ENCODE data around the gene FRMD4A.
"Not testable (repeated sequence)": the region's sequence is repeated elsewhere in the genome, so short reads cannot be mapped to it uniquely, and the experiment has no call there.

Gene FRMD4A

GRCh38 chr10:14093730-14094484, 236.8 kb downstream of the FRMD4A start:
- no peak for DNase-seq
- no peaks in the 10 kb centered on the region for H3K9me3 Mint-ChIP-seq
- no peaks in the 10 kb centered on the region for H3K4me1 Mint-ChIP-seq (ENCODE audit: low read depth)
- H3K27me3 Mint-ChIP-seq: no peaks in the 10 kb centered on the region
- no peaks in the 10 kb centered on the region for H3K36me3 Mint-ChIP-seq (ENCODE audit: low read depth)
- H3K27ac Mint-ChIP-seq: no peak overlapping the region
- H3K4me3 Mint-ChIP-seq: no peak overlapping the region

GRCh38 chr10:14092799-14093198, 237.9 kb downstream of the FRMD4A start:
- DNase-seq: no peak
- no peaks in the 10 kb centered on the region for H3K9me3 Mint-ChIP-seq
- H3K27ac Mint-ChIP-seq: no peak overlapping the region
- H3K4me3 Mint-ChIP-seq: no peak overlapping the region
- no peaks in the 10 kb centered on the region for H3K4me1 Mint-ChIP-seq (ENCODE audit: low read depth)
- H3K27me3 Mint-ChIP-seq: no peaks in the 10 kb centered on the region
- no peaks in the 10 kb centered on the region for H3K36me3 Mint-ChIP-seq (ENCODE audit: low read depth)

DNA sequence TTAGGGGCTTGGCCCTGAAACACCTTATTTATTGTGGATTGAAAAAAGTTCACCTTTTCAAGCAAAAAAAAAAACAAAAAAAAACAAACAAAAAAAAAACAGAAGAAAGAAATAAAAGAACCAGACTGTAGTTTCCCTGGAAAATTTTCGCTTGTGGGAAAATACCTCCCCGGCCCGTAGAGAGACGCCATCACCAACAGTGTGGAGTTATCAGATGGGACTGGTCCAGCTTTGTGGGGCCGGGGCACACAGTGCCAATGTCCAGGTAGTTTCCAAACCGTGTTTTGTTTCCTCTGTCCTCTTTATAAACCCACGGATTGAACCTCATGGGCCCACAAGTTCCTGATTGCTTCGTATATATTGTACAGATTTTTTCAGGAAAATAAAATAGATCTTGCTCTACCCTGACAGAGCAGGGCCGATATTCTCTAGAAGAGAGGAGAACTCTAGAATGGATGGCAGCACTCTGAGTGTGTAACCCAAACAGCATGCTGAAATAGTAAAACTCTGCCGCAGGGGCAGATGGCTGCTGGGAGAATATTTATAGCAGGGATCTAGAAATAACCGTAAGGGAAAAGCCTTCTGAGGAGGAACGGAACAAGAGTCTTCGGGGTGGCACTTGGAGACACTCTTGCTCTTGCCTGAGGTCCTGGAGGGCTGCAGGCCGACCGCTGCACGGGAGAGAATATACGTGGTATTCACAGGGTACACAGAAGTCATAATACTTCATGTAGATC, 241.0 kb downstream of the FRMD4A start:
- no peaks in the 10 kb centered on the region for H3K36me3 Mint-ChIP-seq (ENCODE audit: low read depth)
- peaks cover 4% of the 10 kb centered on the region for H3K27me3 Mint-ChIP-seq
- no peak overlapping the region for H3K4me3 Mint-ChIP-seq
- no peak for DNase-seq
- no peaks in the 10 kb centered on the region for H3K9me3 Mint-ChIP-seq
- no peaks in the 10 kb centered on the region for H3K4me1 Mint-ChIP-seq (ENCODE audit: low read depth)
- H3K27ac Mint-ChIP-seq: no peak overlapping the region

GRCh38 chr10:14087566-14087965, 243.2 kb downstream of the FRMD4A start:
- DNase-seq: no peak
- Mint-ChIP-seq H3K36me3 (ENCODE audit: low read depth) (no peaks in the 10 kb centered on the region), H3K4me1 (ENCODE audit: low read depth) (no peaks in the 10 kb centered on the region), H3K27me3 (peaks cover 6% of the 10 kb centered on the region), H3K9me3 (no peaks in the 10 kb centered on the region), H3K4me3 (no peak overlapping the region), H3K27ac (no peak overlapping the region)

DNA sequence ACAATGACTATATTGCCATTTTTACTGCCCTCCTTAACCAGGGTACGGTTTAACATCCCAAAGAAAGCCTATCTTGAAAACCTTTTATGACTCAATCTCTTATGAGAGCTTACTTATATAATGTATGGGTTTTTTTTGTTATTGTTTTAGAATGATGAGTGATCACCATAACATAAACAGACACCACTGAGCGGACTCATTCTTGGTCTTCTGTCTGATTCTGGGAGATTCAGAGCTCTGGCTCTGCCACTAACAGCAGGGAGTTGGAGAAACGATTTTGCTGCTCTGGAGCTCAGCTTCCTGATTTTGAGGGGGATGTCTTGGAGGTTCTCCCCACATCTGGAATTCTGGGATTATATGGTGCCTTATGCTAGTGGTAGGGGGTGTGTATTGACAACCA, 244.1 kb downstream of the FRMD4A start:
- Mint-ChIP-seq H3K27ac (no peak overlapping the region), H3K36me3 (ENCODE audit: low read depth) (no peaks in the 10 kb centered on the region), H3K4me3 (no peak overlapping the region), H3K4me1 (ENCODE audit: low read depth) (no peaks in the 10 kb centered on the region), H3K27me3 (peaks cover 6% of the 10 kb centered on the region), H3K9me3 (no peaks in the 10 kb centered on the region)
- DNase-seq: no peak

DNA sequence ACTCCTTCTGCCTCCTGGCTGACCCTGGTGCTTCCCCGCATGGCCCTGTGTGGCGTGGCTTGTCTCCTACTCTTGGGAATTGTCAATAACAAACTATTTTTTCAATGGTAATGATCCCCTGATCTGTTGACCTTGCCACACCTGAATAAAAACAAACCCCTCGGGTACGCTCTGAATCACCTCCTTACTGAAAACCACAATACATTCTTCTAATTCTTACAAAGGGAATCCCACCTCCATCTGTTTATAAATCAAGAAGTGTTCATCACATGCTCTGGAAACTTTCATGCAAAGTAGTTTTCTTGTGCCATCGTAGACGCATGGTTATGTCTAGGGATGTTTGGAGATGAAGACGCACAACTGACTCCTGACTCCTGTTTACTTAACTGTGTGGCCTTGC, 245.8 kb downstream of the FRMD4A start:
- H3K27me3 Mint-ChIP-seq: peaks cover 6% of the 10 kb centered on the region
- H3K4me1 Mint-ChIP-seq (ENCODE audit: low read depth): no peaks in the 10 kb centered on the region
- no peak overlapping the region for H3K4me3 Mint-ChIP-seq
- no peak overlapping the region for H3K27ac Mint-ChIP-seq
- no peak for DNase-seq
- no peaks in the 10 kb centered on the region for H3K9me3 Mint-ChIP-seq
- no peaks in the 10 kb centered on the region for H3K36me3 Mint-ChIP-seq (ENCODE audit: low read depth)

DNA sequence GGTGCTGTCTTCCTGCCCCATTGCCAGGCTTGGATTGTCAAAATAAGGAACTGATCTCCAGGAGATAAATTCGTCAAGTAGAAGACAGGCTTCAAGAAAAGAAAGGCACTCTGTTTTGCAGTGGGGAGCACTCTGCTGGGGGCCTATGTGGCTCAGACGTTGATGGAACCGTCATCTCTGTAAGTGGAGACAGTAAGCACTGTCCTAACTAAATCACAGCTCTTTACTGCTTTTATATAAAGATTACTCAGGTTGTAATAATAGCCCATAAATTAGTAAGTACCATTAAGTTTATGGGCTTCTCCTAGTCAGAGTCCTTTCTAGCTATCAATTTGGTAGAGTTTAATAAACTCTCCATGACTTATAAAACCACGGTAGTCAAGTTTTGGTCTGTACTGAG, 249.9 kb downstream of the FRMD4A start:
- H3K4me1 Mint-ChIP-seq (ENCODE audit: low read depth): no peaks in the 10 kb centered on the region
- no peak overlapping the region for H3K4me3 Mint-ChIP-seq
- H3K27me3 Mint-ChIP-seq: peaks cover 2% of the 10 kb centered on the region
- no peaks in the 10 kb centered on the region for H3K36me3 Mint-ChIP-seq (ENCODE audit: low read depth)
- H3K9me3 Mint-ChIP-seq: no peaks in the 10 kb centered on the region
- DNase-seq: no peak
- H3K27ac Mint-ChIP-seq: no peak overlapping the region

- no peak overlapping the region for H3K4me3 Mint-ChIP-seq
- no peaks in the 10 kb centered on the region for H3K4me1 Mint-ChIP-seq (ENCODE audit: low read depth)
- H3K27me3 Mint-ChIP-seq: peaks cover 10% of the 10 kb centered on the region
- H3K9me3 Mint-ChIP-seq: no peaks in the 10 kb centered on the region
- no peak overlapping the region for H3K27ac Mint-ChIP-seq
- no peak for DNase-seq
- no peaks in the 10 kb centered on the region for H3K36me3 Mint-ChIP-seq (ENCODE audit: low read depth)
Measured at GRCh38 chr10:14077430-14077829, 253.3 kb downstream of the FRMD4A start.

GRCh38 chr10:14074062-14074884, 256.5 kb downstream of the FRMD4A start:
- Mint-ChIP-seq H3K27ac (no peak overlapping the region), H3K4me1 (ENCODE audit: low read depth) (no peaks in the 10 kb centered on the region), H3K27me3 (peaks cover 19% of the 10 kb centered on the region), H3K36me3 (ENCODE audit: low read depth) (no peaks in the 10 kb centered on the region), H3K4me3 (no peak overlapping the region), H3K9me3 (no peaks in the 10 kb centered on the region)
- DNase-seq: no peak

DNA sequence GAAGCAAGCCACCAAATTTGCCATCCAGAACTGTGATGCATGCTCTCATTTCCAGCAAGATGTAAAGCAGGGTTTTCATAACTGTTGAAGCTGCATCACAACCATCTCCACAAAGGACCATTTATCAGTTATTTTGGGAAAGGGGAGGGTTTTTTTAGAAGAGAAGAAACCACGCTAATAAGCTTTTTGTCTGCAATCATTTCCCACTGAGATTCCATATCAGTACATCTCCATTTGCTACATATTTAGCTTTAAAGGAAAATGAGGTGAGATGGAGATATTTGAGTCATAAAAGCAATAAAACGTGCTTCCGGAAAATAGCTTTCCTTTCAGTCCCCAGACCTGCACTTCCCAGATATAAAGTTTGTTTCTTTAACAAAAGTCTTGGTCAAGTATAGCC, 258.2 kb downstream of the FRMD4A start:
- DNase-seq: no peak
- no peaks in the 10 kb centered on the region for H3K36me3 Mint-ChIP-seq (ENCODE audit: low read depth)
- H3K9me3 Mint-ChIP-seq: peaks cover 3% of the 10 kb centered on the region
- H3K27me3 Mint-ChIP-seq: peaks cover 26% of the 10 kb centered on the region
- no peaks in the 10 kb centered on the region for H3K4me1 Mint-ChIP-seq (ENCODE audit: low read depth)
- H3K27ac Mint-ChIP-seq: no peak overlapping the region
- no peak overlapping the region for H3K4me3 Mint-ChIP-seq

GRCh38 chr10:14071956-14072355, 258.8 kb downstream of the FRMD4A start:
- no peak for DNase-seq
- no peak overlapping the region for H3K4me3 Mint-ChIP-seq
- H3K9me3 Mint-ChIP-seq: peaks cover 6% of the 10 kb centered on the region
- no peaks in the 10 kb centered on the region for H3K4me1 Mint-ChIP-seq (ENCODE audit: low read depth)
- peaks cover 26% of the 10 kb centered on the region for H3K27me3 Mint-ChIP-seq
- no peaks in the 10 kb centered on the region for H3K36me3 Mint-ChIP-seq (ENCODE audit: low read depth)
- no peak overlapping the region for H3K27ac Mint-ChIP-seq

DNA sequence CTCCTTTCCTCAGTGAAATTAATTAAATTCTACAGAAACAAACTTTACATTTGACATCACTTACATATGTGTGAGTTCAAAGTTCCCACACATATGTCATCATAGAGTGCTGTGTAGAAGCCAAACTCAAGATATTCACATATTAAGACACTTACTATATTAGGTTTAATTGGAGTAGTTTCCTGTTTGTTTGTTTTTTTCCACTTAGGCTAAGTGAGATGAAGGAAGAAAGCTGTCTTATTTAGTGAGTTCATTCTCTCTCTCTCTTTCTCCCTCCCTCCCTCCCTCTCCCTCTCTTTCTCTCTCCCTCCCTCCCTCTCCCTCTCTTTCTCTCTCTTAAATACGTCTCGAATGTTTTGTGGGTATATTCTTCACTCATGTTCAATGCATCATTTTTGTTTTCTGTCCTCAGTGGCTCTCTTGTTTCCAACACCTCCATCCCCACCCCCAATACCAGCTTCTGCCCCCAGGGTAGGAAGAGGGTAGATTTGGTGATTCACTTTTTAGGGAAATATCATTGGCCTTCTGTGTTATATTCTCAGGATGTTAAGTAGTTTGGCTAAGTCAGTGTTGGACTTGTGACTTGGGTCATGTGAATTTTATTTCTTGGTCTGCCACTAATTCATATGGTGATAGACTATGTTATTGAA, 262.0 kb downstream of the FRMD4A start:
- Mint-ChIP-seq H3K27ac (no peak overlapping the region), H3K4me1 (ENCODE audit: low read depth) (no peaks in the 10 kb centered on the region)

GRCh38 chr10:14067638-14068037, 263.1 kb downstream of the FRMD4A start:
- not testable (repeated sequence) for H3K27ac Mint-ChIP-seq; H3K4me3 Mint-ChIP-seq; DNase-seq; H3K36me3 Mint-ChIP-seq (ENCODE audit: low read depth); H3K4me1 Mint-ChIP-seq (ENCODE audit: low read depth)
- peaks cover 22% of the 10 kb centered on the region for H3K27me3 Mint-ChIP-seq
- peaks cover 11% of the 10 kb centered on the region for H3K9me3 Mint-ChIP-seq

More for the DNA sequence above, 262.0 kb downstream of the FRMD4A start:
- no peak for DNase-seq
- peaks cover 30% of the 10 kb centered on the region for H3K27me3 Mint-ChIP-seq
- no peaks in the 10 kb centered on the region for H3K36me3 Mint-ChIP-seq (ENCODE audit: low read depth)
- no peak overlapping the region for H3K4me3 Mint-ChIP-seq
- peaks cover 11% of the 10 kb centered on the region for H3K9me3 Mint-ChIP-seq

DNA sequence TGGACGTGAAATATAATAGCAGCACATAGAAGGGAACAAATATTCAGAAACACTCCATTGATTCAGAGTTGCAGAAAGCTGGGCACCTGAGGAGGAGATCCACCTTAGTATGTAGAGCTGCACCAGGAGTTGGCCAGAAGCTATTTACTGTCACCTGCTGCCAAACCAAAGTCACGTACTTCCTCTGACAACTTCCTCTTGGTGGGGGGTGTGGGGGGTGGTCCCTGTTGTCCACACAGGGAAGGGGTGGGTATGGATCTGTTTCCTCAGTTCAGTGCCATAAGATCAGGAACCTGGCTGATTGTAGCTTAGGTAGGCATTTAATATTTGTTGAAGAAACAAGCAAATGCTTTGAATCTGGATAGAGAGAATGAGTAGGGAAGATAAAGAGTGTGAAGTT, 264.6 kb downstream of the FRMD4A start:
- Mint-ChIP-seq H3K27ac (no peak overlapping the region), H3K9me3 (peaks cover 11% of the 10 kb centered on the region), H3K36me3 (ENCODE audit: low read depth) (no peaks in the 10 kb centered on the region), H3K4me3 (no peak overlapping the region), H3K27me3 (peaks cover 20% of the 10 kb centered on the region), H3K4me1 (ENCODE audit: low read depth) (no peaks in the 10 kb centered on the region)
- DNase-seq: no peak

All from activated T-cell treated with anti-CD3 and anti-CD28 coated beads, Interleukin-2, amount 50 U/mL, for 24 hours (primary cell).